Kidney tubule cell (primary cell): ENCODE results near the gene C6orf52.
"Not testable (repeated sequence)": the region's sequence is repeated elsewhere in the genome, so short reads cannot be mapped to it uniquely, and the experiment has no call there.

Experiments used
- DNase-seq: peaks from one replicate; pipeline ENCODE4 v3.0.0-alpha.2; 2018; ENCODE audit warnings: low spot score

The C6orf52 gene

DNA sequence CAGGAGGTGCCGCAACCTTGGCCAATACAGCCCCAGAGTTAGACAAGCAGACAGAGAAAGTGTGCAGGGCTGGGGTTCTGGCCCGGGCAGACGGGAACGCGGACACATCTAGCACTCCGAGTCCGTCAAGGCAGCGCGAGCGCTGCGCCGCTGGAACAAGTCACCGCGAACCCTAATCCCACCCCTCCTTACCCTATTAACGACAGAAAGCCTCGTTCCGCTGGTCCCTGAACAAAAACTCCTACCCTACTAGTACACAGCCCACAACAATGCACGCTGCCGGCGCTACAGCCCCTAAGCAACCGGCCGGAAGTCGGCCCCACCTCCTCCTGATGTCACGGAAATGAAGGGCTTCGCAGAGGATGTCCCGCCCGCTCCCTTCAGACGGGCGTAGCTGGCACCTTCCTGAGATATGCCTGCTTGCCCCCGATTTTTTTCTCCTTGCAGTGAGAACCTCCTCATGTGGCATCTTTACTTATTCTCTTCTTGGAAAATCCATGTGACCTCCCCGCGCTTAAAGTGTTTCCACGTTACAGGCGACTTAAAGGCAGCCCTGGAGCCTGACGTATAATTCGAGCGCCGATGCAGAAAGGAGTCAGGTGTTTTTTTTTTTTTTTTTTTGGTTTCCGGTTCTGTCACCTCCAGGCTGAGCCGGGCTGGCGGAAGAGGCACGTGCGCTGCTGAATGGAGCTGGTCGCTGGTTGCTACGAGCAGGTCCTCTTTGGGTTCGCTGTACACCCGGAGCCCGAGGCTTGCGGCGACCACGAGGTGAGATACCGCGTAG is at the start of gene C6orf52, which contains the start of gene PAK1IP1:
Gene C6orf52, minus strand, starts transcription at position 315 of the 784 bp plus-strand sequence. CDS start 7,066 bp downstream, outside the sequence.
Gene PAK1IP1, plus strand, starts transcription at position 671 of the 784 bp plus-strand sequence. Its CDS starts 14 bp downstream, at position 685.
- peak; percentile 95 for DNase-seq

DNA sequence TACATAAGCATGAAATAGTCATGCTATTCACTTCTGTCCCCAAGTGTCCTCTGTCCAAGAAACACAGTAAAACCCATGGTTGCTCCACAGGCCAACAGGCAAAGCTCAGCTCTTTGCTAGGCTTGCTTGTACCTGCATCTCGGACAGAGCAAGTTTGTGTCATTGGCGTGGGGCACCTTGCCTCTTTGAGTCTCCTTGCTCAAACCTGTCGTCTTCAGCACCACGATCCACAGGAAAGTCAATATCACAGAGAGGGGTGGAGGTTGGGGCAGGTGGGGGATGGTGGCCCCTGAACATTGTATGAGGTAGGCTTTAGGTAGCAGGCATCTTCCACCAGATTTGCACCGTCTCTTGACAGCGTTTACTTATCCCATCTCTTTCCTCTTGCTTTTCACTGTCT is 49.1 kb upstream of the C6orf52 start:
- no peak for DNase-seq

DNA sequence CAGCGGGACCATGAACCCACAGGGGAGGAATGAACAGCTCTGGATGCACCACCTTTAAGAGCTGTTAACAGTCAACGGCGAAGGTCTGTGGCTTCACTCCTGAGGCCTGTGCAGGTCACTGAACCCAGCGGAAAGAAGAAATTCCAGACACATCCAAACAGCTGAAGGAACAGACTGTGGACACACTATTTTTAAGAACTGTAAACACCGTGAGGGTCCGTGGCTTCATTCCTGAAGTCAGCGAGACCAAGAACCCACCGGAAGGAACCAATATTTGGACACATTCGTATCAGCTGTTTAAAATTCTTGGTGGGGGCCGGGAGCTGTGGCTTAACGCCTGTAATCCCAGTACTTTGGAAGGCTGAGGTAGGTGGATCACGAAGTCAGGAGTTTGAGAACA is 47.8 kb upstream of the C6orf52 start:
- no peak for DNase-seq

DNA sequence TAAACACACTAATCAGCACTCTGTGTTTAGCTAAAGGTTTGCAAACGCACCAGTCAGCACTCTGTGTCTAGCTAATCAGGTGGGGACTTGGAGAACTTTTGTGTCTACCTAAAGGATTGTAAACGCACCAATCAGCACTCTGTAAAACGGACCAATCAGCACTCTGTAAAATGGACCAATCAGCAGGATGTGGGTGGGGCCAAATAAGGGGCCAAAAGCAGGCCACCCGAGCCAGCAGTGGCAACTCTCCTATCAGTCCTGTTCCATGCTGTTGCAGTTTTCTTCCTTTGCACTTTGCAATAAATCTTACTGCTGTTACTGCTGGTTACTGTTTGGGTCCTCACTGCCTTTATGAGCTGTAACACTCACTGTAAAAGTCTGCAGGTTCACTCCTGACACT is 47.2 kb upstream of the C6orf52 start:
- not testable (repeated sequence) for DNase-seq

DNA sequence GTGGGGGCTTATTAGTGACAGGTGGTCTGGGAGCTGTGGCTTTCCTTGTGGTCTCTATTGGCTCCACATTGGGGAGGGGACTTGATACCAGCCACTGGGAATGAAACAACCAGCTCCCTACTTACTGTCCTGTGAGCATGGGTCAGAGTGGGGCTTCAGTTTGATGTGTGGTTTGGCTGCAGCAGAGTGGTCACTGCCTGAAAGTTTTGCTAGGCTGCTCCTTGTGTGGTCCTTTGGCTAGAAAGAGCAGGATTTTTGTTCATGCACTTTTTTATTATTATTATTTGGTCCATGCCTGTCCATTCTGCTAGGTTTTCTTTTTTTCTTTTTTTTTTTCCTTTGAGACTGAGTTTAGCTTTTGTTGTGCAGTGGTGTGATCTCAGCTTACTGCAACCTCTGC is 45.6 kb upstream of the C6orf52 start:
- DNase-seq = no peak

DNA sequence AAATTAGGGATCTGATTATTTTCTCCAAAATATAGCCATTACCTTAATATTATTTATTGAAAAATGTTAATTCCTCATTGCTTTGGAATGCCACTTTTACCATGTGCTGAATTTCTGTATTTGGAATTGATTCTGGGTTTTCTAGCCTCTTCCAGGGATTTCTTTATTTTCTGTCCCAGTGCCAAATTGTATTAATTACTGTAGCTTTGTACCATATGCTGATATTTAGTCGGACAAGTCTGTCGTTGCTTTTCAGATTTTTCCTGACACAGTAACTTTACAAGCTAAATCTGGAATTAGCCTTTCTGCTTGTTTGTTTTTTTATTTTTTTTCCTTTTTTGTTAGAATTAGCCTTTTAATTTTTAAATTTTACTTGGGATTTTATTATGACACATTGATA is 42.3 kb upstream of the C6orf52 start:
- DNase-seq = no peak

DNA sequence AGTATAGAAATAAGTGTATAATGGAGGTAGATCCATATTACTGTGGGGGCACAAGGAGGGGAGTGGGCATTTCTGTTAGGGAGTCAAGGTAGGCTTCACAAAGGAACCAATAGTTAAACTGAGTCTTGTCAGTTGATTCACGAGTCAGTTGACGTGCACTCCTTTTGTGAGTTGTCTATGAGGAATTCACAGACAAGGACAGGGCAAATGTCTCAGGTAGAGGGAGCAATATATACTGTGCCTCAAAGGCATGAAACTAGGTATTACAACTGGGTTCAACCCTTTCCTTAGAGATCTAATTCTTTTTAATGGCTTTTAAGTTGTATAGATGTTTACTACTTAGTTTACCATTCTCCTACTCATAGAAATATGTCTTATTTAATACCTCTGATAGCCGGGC is 39.4 kb upstream of the C6orf52 start:
- no peak for DNase-seq

DNA sequence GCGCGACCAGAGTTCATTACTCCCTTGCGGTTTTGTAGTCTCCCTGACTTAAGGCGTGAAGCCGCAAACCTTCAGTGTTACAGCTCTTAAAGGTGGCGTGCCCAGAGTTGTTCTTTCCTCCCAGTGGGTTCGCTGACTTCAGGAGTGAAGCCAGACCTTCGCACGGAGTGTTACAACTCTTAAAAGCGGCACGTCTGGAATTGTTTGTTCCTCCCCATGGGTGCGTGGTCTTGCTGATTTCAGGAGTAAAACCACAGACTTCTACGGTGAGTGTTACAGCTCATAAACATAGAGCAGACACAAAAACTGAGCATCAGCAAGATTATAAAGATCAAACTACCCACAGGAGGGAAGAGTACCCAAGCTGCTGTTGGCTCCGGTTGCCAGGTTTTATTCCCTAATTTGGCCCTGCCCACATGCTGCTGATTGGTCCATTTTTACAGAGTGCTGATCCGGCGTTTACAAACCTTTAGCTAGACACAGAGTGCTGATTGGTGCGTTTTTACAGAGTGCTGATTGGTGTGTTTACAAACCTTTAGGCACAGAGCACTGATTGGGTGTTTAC is 38.8 kb upstream of the C6orf52 start:
- no peak for DNase-seq

DNA sequence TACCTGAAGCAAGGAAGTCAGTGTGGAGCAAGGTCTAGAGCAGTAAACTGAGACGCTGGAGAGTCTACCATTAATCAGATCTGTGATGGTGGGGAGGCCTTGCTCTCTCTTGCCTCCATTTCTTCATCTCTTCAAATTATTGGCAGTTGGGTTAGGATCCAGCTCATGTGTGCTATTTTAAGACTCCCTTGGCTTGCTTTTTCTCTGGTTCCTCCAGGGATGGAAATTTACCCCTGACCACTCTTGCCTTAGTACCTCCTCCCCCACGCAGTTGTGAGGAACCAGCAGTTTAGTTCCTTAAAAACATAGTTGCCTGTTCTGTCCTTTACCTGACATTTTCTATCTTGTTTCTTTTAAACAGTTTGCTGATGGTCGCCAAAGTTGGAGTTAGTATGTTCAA is 35.8 kb upstream of the C6orf52 start:
- DNase-seq = no peak

DNA sequence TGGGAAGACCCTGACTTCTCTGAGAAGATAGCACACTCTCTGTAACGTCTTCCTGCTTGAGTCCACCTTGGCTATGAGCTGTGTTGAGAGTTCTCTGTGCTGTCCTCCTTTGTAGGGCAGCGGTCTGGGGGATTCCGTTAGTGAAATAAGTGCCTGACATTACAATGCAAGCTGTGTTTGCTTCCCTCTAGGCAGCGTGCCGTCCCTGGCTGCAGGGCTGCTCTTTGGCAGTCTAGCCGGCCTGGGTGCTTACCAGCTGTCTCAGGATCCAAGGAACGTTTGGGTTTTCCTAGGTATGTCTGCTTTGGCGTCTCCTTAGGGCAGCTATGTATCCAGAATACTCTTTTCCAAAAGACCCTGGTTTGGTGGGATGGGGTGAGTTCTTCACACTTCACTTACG is 31.3 kb upstream of the C6orf52 start:
- no peak for DNase-seq

DNA sequence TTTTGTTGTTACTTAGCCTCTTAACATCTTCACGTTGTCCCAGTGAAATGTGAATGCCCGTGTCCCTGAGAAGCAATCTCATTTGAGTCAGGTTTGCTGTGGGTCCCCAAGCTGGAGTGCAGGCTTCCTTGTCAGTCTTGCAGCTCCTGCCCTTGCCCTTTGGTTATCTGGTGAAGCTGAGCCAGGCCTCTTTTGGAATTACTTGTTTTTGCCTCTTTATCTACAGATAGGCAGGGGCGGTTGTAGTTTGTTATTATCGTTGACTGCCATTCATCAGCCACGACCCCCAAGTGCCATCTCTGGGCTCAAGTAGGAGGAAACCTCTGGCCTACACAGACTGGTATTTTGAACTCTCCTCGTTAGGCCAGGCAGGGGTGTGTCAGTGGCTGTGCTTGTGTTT is 30.6 kb upstream of the C6orf52 start:
- DNase-seq = no peak

DNA sequence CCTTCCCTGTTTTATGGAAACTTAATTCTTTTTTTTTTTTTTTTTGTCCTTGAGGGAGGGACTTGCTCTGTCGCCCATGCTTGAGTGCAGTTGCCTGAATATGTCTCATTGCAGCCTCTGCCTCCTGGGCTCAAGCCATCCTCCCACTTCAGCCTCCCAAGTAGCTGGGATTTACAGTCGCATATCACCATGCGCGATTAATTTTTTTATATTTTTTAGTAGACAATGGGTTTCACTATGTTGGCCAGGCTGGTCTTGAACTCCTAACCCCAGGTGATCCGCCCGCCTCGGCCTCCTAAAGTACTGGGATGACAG is 29.1 kb upstream of the C6orf52 start:
- DNase-seq = peak; percentile 43

DNA sequence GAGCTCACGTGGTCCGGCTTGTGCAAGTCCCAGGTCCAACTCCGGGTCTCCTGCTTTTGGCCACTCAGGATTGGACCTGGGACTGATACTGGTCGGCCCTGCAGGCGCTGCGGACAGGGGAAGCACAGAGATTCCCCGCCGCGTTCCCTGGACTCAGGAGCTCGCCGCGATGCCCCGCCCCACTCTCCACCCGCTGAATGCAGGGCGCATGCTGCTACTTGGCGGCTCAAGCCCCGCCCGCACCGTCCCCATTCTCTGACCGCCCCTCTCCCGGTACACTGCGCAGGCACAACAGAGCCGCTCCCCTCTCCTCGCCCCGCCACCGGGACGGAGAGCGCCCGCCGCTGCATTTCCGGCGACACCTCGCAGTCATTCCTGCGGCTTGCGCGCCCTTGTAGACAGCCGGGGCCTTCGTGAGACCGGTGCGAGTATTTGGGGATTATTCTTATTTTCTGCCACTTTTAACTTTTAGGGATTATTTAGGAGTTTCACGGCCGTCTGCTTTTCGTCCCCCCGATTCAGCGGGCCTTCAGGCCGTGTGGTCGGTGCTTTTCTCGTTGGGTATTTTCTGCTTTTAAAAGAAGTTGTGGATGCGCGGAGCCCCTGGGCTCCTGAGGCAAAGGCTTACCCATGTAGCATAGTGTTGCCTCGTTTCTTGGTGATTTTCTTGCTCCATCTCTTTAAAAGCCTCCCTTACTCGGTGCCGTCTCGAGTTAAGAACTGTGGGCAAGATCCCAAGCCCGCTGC is 28.6 kb upstream of the C6orf52 start, which contains the start of gene TMEM14C:
Gene TMEM14C, plus strand, starts transcription at position 251 of the 747 bp plus-strand sequence. CDS start 1,544 bp downstream, outside the sequence.
- peak; percentile 98 for DNase-seq

DNA sequence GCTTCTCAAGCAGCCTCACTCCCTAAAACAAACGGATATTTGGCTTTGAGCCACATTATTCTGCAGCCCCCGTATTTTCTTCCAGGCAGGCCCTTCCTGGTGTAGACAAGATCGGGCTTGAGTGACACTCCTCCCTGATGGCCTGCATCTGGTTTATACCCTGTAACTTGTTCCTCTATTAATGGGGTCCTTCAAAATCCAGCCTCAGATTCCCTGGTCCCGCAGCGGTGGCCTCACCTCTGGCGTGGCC is 28.1 kb upstream of the C6orf52 start:
- no peak for DNase-seq

DNA sequence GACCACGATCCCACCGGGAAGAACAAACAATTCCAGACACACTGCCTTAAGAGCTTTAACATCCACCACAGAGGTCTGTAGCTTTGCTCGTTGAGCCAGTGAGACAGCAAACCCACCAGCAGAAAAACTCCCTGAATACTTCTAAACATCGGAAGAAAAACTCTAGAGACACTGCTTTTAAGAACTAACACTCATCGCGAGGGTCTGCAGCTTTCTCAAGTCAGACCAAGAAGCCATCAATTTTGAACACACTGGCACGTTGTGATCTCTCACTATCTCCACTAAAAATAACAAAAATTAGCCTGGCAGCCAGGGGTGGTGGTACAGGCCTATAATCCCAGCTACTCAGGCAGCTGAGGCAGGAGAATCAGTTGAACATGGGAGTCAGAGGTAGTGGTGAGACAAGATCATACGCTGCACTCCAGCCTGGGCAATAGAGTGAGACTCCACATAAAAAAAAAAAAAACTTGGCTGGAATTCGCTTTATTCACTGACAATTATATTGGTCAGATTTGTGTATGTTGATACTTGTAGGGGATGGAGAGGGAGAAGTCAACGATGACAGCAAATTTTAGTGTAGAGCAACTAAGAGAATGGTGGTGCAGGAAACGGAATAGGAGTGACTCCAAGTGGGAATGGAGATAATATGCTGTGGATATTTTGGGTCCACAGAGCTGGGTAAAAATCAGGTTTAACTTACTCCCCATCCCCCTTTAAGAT is 27.6 kb upstream of the C6orf52 start:
- no peak for DNase-seq

DNA sequence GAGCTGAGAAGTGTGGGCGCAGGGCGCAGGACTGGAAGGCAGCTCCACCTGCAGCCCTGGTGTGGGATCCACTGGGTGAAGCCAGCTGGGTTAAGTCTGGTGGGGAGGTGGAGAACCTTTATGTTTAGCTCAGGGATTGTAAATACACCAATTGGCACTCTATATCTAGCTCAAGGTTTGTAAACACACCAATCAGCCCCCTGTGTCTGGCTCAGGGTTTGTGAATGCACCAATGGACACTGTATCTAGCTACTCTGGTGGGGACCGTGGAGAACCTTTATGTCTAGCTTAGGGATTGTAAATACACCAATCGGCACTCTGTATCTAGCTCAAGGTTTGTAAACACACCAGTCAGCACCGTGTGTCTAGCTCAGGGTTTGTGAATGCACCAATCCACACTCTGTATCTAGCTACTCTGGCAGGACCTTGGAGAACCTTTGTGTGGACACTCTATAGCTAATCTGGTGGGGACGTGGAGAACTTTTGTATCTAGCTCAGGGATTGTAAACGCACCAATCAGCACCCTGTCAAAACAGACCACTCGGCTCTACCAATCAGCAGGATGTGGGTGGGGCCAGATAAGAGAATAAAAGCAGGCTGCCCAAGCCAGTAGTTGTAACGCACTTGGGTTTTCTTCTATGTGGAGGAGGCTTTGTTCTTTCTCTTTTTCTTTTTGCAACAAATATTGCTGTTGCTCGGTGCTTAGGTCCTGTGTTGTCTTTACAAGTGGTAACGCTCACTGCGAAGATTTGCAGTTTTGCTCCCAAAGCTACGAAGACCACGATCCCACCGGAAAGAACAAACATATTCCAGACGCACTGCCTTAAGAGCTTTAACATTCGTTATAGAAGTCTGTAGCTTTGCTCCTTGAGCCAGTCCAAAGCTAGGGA is 26.8 kb upstream of the C6orf52 start:
- not testable (repeated sequence) for DNase-seq

DNA sequence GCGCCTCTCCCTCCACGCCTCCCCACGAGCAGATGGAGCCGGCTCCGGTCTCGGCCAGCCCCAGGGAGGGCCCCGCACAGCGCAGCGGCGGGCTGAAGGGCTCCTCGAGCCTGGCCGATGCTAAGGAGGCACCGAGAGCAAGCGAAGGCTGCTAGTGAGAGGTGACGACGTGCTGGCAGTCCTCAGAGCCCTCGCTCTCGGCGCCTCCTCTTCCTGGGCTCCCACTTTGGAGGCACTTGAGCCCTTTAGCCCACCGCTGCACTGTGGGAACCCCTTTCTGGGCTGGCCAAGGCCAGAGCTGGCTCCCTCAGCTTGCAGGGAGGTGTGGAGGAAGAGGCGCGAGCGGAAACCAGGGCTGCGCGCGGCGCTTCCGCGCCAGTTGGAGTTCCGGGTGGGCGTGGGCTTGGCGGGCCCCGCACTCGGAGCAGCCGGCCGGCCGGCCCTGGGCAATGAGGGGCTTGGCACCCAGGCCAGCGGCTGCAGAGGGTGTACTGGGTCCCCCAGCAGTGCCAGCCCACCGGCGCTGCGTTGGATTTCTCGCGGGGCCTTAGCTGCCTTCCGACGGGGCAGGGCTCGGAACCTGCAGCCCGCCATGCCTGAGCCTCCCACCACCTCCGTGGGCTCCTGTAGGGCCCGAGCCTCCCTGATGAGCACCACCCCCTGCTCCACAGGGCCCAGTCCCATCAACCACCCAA is 26.0 kb upstream of the C6orf52 start:
- peak; percentile 45 for DNase-seq

DNA sequence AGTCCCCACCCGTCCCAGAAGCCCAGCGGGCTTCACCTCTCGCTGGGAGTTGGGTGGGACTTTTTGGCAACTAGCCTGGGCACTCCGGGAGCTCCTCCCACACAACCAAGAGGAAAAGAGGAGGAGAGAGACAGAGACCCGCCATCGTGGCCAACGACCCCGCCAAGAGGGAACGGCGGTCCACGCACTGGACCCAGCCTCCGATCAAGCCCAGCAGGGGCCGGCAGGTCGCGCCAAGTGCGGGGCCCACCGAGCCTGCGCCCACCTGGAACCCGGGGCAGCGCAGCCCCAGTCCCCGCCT is 25.5 kb upstream of the C6orf52 start:
- no peak for DNase-seq

DNA sequence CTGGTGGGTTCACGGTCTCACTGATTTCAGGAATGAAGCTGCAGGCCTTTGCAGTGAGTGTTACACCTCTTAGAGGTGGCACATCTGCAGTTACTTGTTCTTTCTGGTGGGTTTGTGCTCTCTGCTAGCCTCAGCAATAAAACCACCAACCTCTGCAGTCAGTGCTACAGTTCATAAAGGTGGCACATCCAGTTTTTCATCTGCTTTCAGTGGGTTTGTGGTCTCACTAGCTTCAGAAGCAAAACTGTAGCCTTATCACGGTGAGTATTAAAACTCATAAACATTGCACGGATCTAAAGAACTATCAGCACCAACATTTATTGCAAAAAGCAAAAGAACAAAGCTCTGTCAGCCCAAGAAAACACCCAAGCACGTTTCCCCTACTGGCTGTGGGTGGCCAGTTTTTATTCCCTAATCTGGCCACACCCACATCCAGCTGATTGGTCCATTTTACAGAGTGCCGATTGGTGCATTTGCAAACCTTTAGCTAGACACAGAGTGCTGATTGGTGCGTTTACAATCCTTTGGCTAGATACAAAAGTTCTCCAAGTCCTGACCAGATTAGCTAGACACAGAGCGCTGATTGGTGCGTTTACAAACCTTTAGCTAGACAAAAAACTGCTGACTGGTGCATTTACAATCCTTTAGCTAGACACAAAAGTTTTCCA is 25.0 kb upstream of the C6orf52 start:
- peak; percentile 27 for DNase-seq

DNA sequence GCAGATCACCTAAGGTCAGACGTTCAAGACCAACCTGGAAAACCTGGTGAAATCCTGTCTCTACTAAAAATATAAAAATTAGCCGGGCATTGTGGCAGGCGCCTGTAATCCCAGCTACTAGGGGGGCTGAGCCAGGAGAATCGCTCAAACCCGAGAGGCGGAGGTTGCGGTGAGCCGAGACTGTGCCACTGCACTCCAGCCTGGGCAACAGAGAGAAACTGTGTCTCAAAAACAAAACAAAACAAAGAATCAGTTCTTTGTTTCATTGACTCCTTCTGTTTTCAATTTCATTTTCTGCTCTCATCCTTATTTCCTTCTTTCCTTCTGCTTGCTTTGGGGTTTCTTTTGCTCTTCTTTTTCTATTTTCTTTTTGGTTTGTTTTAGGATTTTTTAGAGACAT is 19.5 kb upstream of the C6orf52 start:
- no peak for DNase-seq

DNA sequence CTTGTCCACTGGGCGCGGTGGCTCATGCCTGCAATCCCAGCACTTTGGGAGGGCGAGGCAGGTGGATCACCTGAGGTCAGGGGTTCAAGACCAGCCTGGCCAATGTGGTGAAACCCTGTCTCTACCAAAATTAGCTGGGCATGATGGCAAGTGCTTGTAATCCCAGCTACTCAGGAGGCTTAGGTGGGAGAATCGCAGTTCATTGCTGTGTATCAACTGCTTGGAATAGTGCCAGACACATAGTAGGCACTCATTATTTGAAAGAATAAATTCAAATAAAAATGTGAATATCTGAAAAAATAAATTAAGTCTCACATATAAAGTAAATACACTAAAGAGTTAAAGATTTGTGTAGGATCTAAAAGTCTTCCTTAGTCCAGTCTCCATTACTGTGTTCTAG is 2.2 kb upstream of the C6orf52 start:
- no peak for DNase-seq
